Progenitor cell of endocrine pancreas (in vitro differentiated cells): ENCODE results near the gene HOXD11. TPM values are rescaled to one million over a fixed set of nuclear protein-coding genes. Genes with fewer than 3 reads are reported as not detected.

Experiments used
- DNase-seq: peaks from one replicate; pipeline ENCODE4 v3.0.0; 2021; ENCODE audit warnings: low spot score; ENCODE audit not compliant: unreplicated experiment
- H3K27ac Mint-ChIP-seq: 2 replicates; pipeline ENCODE4 v1.8.0; 2021; ENCODE audit warnings: mild to moderate bottlenecking, moderate library complexity, mixed read lengths
- H3K27me3 Mint-ChIP-seq: 2 replicates; pipeline ENCODE4 v1.8.0; 2021; ENCODE audit warnings: mixed read lengths
- H3K36me3 Mint-ChIP-seq: 2 replicates; pipeline ENCODE4 v1.8.0; 2022; ENCODE audit warnings: mixed read lengths; ENCODE audit not compliant: insufficient read depth
- H3K4me1 Mint-ChIP-seq: 2 replicates; pipeline ENCODE4 v1.8.0; 2021; ENCODE audit warnings: low read depth, mixed read lengths
- H3K4me3 Mint-ChIP-seq: 2 replicates; pipeline ENCODE4 v1.8.0; 2021; ENCODE audit warnings: low read depth, mild to moderate bottlenecking, moderate library complexity, mixed read lengths
- H3K9me3 Mint-ChIP-seq: 2 replicates; pipeline ENCODE4 v1.8.0; 2021; ENCODE audit warnings: low read depth, mixed read lengths
- CTCF ChIP-seq: fragments of 200-600 bp; sonication (generic); IDR thresholded peaks from one replicate; pipeline ENCODE4 v1.5.0; 2021; ENCODE audit warnings: antibody characterized with exemption, mild to moderate bottlenecking; ENCODE audit not compliant: unreplicated experiment
- total RNA-seq: library from RNA; stranded (reverse); gene quantifications from 2 replicates; pipeline ENCODE4 v1.2.1, GENCODE V29; 2021

The HOXD11 gene
- total RNA-seq, 1 donor from 2014 or later, result not detected

- H3K4me3 Mint-ChIP-seq, result no peak within 1 kb of the TSS
- TF ChIP-seq CTCF, result no peak
- no peaks in the 10 kb centered on the region for H3K36me3 Mint-ChIP-seq
- peaks cover 96% of the 10 kb centered on the region for H3K27me3 Mint-ChIP-seq
- H3K9me3 Mint-ChIP-seq, result no peaks in the 10 kb centered on the region
- H3K27ac Mint-ChIP-seq, result no peak within 1 kb of the TSS
- peaks cover 4% of the 10 kb centered on the region for H3K4me1 Mint-ChIP-seq
- no peak for DNase-seq
Measured at GRCh38 chr2:176099728-176100546, 7.1 kb upstream of the HOXD11 start, which contains the start of gene HOXD12. TSS of gene HOXD12 (plus strand) at chr2:176099795. CDS start at chr2:176099802, 7 bp downstream.

GRCh38 chr2:176100547-176101140, 6.4 kb upstream of the HOXD11 start:
- peaks cover 4% of the 10 kb centered on the region for H3K4me1 Mint-ChIP-seq
- no peak overlapping the region for H3K27ac Mint-ChIP-seq
- no peaks in the 10 kb centered on the region for H3K9me3 Mint-ChIP-seq
- DNase-seq, result no peak
- peaks cover 96% of the 10 kb centered on the region for H3K27me3 Mint-ChIP-seq
- no peak overlapping the region for H3K4me3 Mint-ChIP-seq
- TF ChIP-seq CTCF, result no peak
- no peaks in the 10 kb centered on the region for H3K36me3 Mint-ChIP-seq

GRCh38 chr2:176101216-176101830, 5.8 kb upstream of the HOXD11 start:
- no peak overlapping the region for H3K4me3 Mint-ChIP-seq
- H3K9me3 Mint-ChIP-seq, result no peaks in the 10 kb centered on the region
- peaks cover 4% of the 10 kb centered on the region for H3K4me1 Mint-ChIP-seq
- no peak overlapping the region for H3K27ac Mint-ChIP-seq
- no peak for DNase-seq
- no peaks in the 10 kb centered on the region for H3K36me3 Mint-ChIP-seq
- H3K27me3 Mint-ChIP-seq, result peaks cover 96% of the 10 kb centered on the region
- no peak for TF ChIP-seq CTCF

GRCh38 chr2:176101842-176102241, 5.2 kb upstream of the HOXD11 start:
- H3K27ac Mint-ChIP-seq, result no peak overlapping the region
- H3K27me3 Mint-ChIP-seq, result peaks cover 93% of the 10 kb centered on the region
- TF ChIP-seq CTCF, result no peak
- DNase-seq, result no peak
- no peak overlapping the region for H3K4me3 Mint-ChIP-seq
- peaks cover 4% of the 10 kb centered on the region for H3K4me1 Mint-ChIP-seq
- H3K9me3 Mint-ChIP-seq, result no peaks in the 10 kb centered on the region
- no peaks in the 10 kb centered on the region for H3K36me3 Mint-ChIP-seq

- TF ChIP-seq CTCF, result no peak
- no peaks in the 10 kb centered on the region for H3K9me3 Mint-ChIP-seq
- H3K27ac Mint-ChIP-seq, result no peak overlapping the region
- no peak for DNase-seq
- H3K4me3 Mint-ChIP-seq, result no peak overlapping the region
- peaks cover 93% of the 10 kb centered on the region for H3K27me3 Mint-ChIP-seq
- H3K36me3 Mint-ChIP-seq, result no peaks in the 10 kb centered on the region
- H3K4me1 Mint-ChIP-seq, result peaks cover 7% of the 10 kb centered on the region
Measured at GRCh38 chr2:176102309-176102866, 4.7 kb upstream of the HOXD11 start.
